ENCODE results near the gene B3GLCT. TPM values are rescaled to one million over a fixed set of nuclear protein-coding genes. Genes with fewer than 3 reads are reported as not detected.
A peak's percentile ranks its signal among the peaks of the same experiment; 100 is the strongest.

B3GLCT gene
- total RNA-seq, 1 donor from 2014 or later: 11.2 TPM

DNA sequence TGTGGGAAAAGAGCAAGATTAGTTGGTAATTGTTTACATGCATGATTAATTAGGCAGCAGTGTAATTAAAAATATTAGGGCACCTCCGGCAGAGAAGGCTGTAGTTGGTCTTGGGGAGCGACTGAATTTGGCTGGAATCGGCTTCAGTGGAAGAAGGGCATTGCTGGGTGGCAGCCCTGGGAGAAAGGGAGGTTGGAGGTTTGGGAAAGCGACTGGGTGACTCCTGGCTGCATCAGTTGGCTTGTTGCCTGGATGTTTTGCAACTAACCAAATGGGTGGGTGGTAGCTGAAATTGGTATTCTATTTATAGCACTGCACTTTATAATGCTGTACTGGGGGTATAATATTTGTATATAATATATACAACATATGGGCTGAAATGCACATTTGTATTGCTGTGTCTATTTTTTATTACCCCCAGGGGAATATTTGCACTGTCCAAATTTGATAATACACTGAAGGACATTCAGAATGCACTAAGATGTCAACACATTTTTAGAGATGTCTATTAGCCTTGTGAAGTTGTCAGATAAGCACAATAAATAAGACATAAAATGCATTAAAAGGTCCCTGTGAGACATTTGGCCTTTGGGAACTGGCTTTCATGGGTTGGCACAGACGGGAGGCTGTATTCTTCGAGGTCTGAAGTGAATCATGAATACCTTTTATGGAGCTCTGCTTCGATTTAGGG is 1.7 kb downstream of the B3GLCT start:
- Histone ChIP-seq H3K27me3 (ENCODE audit: insufficient read depth, low read length) (no peaks in the 10 kb centered on the region), H3K9ac (ENCODE audit: low read length) (peak overlapping the region; percentile 87), H2AFZ (ENCODE audit: low read depth, low read length) (peak overlapping the region; percentile 84), H3K4me3 (ENCODE audit: insufficient read depth, low read depth, low read length) (peak overlapping the region; percentile 74), H3K4me2 (ENCODE audit: low read length) (peak overlapping the region; percentile 84), H3K36me3 (ENCODE audit: insufficient read depth, low read length) (no peaks in the 10 kb centered on the region), H3K9me3 (ENCODE audit: insufficient read depth, low read depth, low read length) (no peaks in the 10 kb centered on the region), H4K20me1 (ENCODE audit: insufficient read depth, low read length) (no peaks in the 10 kb centered on the region), H3K79me2 (ENCODE audit: insufficient read depth, low read length) (peaks cover 22% of the 10 kb centered on the region), H3K4me1 (ENCODE audit: insufficient read depth, low read length) (peaks cover 17% of the 10 kb centered on the region), H3K27ac (ENCODE audit: low read depth, low read length) (peak overlapping the region; percentile 81)
- TF ChIP-seq, protein P1, sequence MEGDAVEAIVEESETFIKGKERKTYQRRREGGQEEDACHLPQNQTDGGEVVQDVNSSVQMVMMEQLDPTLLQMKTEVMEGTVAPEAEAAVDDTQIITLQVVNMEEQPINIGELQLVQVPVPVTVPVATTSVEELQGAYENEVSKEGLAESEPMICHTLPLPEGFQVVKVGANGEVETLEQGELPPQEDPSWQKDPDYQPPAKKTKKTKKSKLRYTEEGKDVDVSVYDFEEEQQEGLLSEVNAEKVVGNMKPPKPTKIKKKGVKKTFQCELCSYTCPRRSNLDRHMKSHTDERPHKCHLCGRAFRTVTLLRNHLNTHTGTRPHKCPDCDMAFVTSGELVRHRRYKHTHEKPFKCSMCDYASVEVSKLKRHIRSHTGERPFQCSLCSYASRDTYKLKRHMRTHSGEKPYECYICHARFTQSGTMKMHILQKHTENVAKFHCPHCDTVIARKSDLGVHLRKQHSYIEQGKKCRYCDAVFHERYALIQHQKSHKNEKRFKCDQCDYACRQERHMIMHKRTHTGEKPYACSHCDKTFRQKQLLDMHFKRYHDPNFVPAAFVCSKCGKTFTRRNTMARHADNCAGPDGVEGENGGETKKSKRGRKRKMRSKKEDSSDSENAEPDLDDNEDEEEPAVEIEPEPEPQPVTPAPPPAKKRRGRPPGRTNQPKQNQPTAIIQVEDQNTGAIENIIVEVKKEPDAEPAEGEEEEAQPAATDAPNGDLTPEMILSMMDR (IDR thresholded peaks at IDR 0.05; ENCODE audit: insufficient read depth, low read depth, low read length): no peak
- TF ChIP-seq EZH2 (IDR thresholded peaks at IDR 0.05; ENCODE audit: insufficient read depth, low read length): no peak
- Mint-ChIP-seq H3K27ac (ENCODE audit: unreplicated experiment) (peak overlapping the region; percentile 68), H3K4me1 (ENCODE audit: low read depth, unreplicated experiment) (peaks cover 17% of the 10 kb centered on the region), H3K4me3 (ENCODE audit: unreplicated experiment) (peak overlapping the region; percentile 87), H3K36me3 (ENCODE audit: low read depth, unreplicated experiment) (no peaks in the 10 kb centered on the region), H3K27me3 (ENCODE audit: low read depth, unreplicated experiment) (no peaks in the 10 kb centered on the region), H3K9me3 (ENCODE audit: unreplicated experiment) (no peaks in the 10 kb centered on the region)
- FAIRE-seq (no peak), DNase-seq (ENCODE audit: low read depth) (peak; percentile 34)

DNA sequence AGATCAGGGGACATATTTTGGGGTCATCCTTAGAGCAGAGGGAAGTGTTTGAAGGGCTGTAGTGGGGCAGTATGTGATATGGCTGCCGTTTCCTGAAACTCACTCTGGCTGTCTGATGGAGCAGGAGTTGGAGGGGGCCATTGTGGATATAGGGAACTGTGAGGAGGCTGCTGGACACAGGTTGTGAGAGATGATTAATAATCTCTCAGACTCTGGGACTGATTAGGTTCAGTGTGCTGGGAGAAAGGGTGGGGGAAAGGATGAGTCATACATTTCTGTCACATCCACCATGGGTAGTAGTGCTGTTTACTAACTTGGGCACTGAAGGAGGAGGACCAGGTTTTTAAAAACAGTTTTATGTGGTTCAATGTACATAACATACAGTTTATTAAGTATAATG is 4.8 kb downstream of the B3GLCT start:
- Histone ChIP-seq H3K9me3 (ENCODE audit: insufficient read depth, low read depth, low read length) (no peaks in the 10 kb centered on the region), H3K4me1 (ENCODE audit: insufficient read depth, low read length) (peaks cover 30% of the 10 kb centered on the region), H3K4me3 (ENCODE audit: insufficient read depth, low read depth, low read length) (no peak overlapping the region), H2AFZ (ENCODE audit: low read depth, low read length) (no peak overlapping the region), H3K27ac (ENCODE audit: low read depth, low read length) (no peak overlapping the region), H3K36me3 (ENCODE audit: insufficient read depth, low read length) (no peaks in the 10 kb centered on the region), H3K27me3 (ENCODE audit: insufficient read depth, low read length) (no peaks in the 10 kb centered on the region), H4K20me1 (ENCODE audit: insufficient read depth, low read length) (peaks cover 6% of the 10 kb centered on the region), H3K79me2 (ENCODE audit: insufficient read depth, low read length) (peaks cover 22% of the 10 kb centered on the region), H3K4me2 (ENCODE audit: low read length) (peak overlapping the region; percentile 24), H3K9ac (ENCODE audit: low read length) (no peak overlapping the region)
- Mint-ChIP-seq H3K27ac (ENCODE audit: unreplicated experiment) (no peak overlapping the region), H3K4me3 (ENCODE audit: unreplicated experiment) (no peak overlapping the region), H3K27me3 (ENCODE audit: low read depth, unreplicated experiment) (no peaks in the 10 kb centered on the region), H3K9me3 (ENCODE audit: unreplicated experiment) (no peaks in the 10 kb centered on the region), H3K4me1 (ENCODE audit: low read depth, unreplicated experiment) (peaks cover 32% of the 10 kb centered on the region), H3K36me3 (ENCODE audit: low read depth, unreplicated experiment) (no peaks in the 10 kb centered on the region)
- no peak for TF ChIP-seq EZH2 (IDR thresholded peaks at IDR 0.05; ENCODE audit: insufficient read depth, low read length)
- TF ChIP-seq, protein P1 (IDR thresholded peaks at IDR 0.05; ENCODE audit: insufficient read depth, low read depth, low read length): no peak
- FAIRE-seq (peak; percentile 39), DNase-seq (ENCODE audit: low read depth) (peak; percentile 71)

Measured in astrocyte (in vitro differentiated cells and primary cell).